ENCODE data around the gene CCR3.

DNA sequence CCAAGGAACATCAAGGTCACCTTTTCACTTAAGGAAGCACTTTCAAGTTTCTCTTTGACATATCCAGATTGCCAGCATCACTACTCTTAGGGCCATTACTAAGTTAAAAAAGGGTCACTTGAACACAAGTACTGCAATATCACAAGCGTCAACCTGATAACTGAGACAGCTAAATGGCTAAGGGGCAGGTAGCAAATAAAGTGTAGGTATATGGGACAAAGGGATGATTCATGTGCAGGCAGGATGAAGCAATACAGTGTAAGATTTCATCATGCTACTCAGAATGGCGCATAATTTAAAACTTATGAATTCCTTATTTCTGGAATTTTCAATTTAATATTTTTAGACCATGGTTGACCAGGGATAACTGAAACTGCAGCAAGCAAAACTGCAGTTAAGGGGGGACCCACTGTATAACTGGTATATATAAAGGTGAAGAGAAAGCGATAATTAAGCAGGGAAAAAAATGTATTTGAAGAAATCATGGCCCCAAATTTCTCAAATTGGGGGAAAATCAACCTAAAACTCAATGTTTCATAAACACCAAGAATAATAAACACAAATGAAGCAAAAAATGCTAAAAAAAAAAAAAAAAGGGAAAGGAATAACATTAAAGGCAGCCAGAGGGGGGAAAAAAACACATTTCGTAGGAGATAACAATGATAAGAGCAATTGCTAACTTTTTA, 47.2 kb upstream of the CCR3 start:
- TF ChIP-seq, protein P1, sequence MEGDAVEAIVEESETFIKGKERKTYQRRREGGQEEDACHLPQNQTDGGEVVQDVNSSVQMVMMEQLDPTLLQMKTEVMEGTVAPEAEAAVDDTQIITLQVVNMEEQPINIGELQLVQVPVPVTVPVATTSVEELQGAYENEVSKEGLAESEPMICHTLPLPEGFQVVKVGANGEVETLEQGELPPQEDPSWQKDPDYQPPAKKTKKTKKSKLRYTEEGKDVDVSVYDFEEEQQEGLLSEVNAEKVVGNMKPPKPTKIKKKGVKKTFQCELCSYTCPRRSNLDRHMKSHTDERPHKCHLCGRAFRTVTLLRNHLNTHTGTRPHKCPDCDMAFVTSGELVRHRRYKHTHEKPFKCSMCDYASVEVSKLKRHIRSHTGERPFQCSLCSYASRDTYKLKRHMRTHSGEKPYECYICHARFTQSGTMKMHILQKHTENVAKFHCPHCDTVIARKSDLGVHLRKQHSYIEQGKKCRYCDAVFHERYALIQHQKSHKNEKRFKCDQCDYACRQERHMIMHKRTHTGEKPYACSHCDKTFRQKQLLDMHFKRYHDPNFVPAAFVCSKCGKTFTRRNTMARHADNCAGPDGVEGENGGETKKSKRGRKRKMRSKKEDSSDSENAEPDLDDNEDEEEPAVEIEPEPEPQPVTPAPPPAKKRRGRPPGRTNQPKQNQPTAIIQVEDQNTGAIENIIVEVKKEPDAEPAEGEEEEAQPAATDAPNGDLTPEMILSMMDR (IDR thresholded peaks at IDR 0.05), result no peak
- no peak for TF ChIP-seq EZH2phosphoT487 (IDR thresholded peaks at IDR 0.05)
- TF ChIP-seq EZH2 (IDR thresholded peaks at IDR 0.05), result no peak

Measured in neural progenitor cell (in vitro differentiated cells).